ENCODE measurements around the gene LMTK3. TPM values are rescaled to one million over a fixed set of nuclear protein-coding genes. Genes with fewer than 3 reads are reported as not detected.

LMTK3 gene
- total and polyA plus RNA-seq, 10 donors, result 0.29 to 4.2 (median 1.3) TPM

- intact Hi-C loops (cut with DNase I; ENCODE audit: low total_unique reads), result no loop called here
- Histone ChIP-seq H3K27me3 (replicated peaks in 1 of 7) (peaks cover 0 to 86% (median 0%) of the 10 kb centered on the region in 7 donors), H3K36me3 (no peaks in the 10 kb centered on the region), H3K27ac (no peak overlapping the region), H3K4me1 (peaks cover 0 to 8% (median 0%) of the 10 kb centered on the region in 6 donors), H3K9me3 (no peaks in the 10 kb centered on the region), H3K4me3 (no peak overlapping the region)
- DNase-seq, result no peak
- 51 to 63% (median 56%) methylated on average over 5 of the region's 5 CpGs for WGBS, 5 donors
- TF ChIP-seq CTCF (IDR thresholded peaks at IDR 0.05 in 8 of 11, conservative IDR thresholded peaks at IDR 0.05 in 3 of 11), result no peak
- no peak for TF ChIP-seq POLR2A (IDR thresholded peaks at IDR 0.05)
- TF ChIP-seq POLR2AphosphoS5 (IDR thresholded peaks at IDR 0.05), result no peak
Observed at GRCh38 chr19:48549380-48549779, 37.7 kb upstream of the LMTK3 start.

- peaks cover 0 to 79% (median 0%) of the 10 kb centered on the region in 7 donors for H3K27me3 ChIP-seq (replicated peaks in 1 of 7)
Observed at GRCh38 chr19:48548253-48548911, 36.7 kb upstream of the LMTK3 start.

GRCh38 chr19:48547722-48548121 lies 36.1 kb upstream of the LMTK3 start:
- no peak for DNase-seq
- H3K4me1 ChIP-seq, result peaks cover 0 to 5% (median 0%) of the 10 kb centered on the region in 6 donors
- H3K36me3 ChIP-seq, result no peaks in the 10 kb centered on the region
- 3 to 81% (median 74%) methylated on average over 1 of the region's 1 CpG for WGBS, 5 donors
- peaks cover 0 to 75% (median 0%) of the 10 kb centered on the region in 7 donors for H3K27me3 ChIP-seq (replicated peaks in 1 of 7)
- intact Hi-C loops (cut with DNase I; ENCODE audit: low total_unique reads), result no loop called here
- H3K27ac ChIP-seq, result no peak overlapping the region
- TF ChIP-seq POLR2A (IDR thresholded peaks at IDR 0.05), result no peak
- TF ChIP-seq CTCF (IDR thresholded peaks at IDR 0.05 in 8 of 11, conservative IDR thresholded peaks at IDR 0.05 in 3 of 11), result no peak
- no peak for TF ChIP-seq POLR2AphosphoS5 (IDR thresholded peaks at IDR 0.05)
- H3K4me3 ChIP-seq, result no peak overlapping the region
- H3K9me3 ChIP-seq, result no peaks in the 10 kb centered on the region

More at GRCh38 chr19:48548253-48548911, 36.7 kb upstream of the LMTK3 start:
- peaks cover 0 to 2% (median 0%) of the 10 kb centered on the region in 6 donors for H3K4me1 ChIP-seq
- H3K36me3 ChIP-seq, result no peaks in the 10 kb centered on the region
- H3K4me3 ChIP-seq, result no peak overlapping the region
- TF ChIP-seq CTCF (IDR thresholded peaks at IDR 0.05 in 8 of 11, conservative IDR thresholded peaks at IDR 0.05 in 3 of 11) (no peak), POLR2A (IDR thresholded peaks at IDR 0.05) (no peak), POLR2AphosphoS5 (IDR thresholded peaks at IDR 0.05) (no peak)
- intact Hi-C loops (cut with DNase I; ENCODE audit: low total_unique reads), result no loop called here
- WGBS, 5 donors, result 83 to 100% (median 90%) methylated on average over 1 of the region's 1 CpG
- no peak overlapping the region for H3K27ac ChIP-seq
- DNase-seq, result no peak
- H3K9me3 ChIP-seq, result no peaks in the 10 kb centered on the region

- Histone ChIP-seq H3K4me3 (no peak overlapping the region), H3K4me1 (peaks cover 0 to 5% (median 0%) of the 10 kb centered on the region in 6 donors), H3K27me3 (replicated peaks in 1 of 7) (peaks cover 0 to 49% (median 0%) of the 10 kb centered on the region in 7 donors), H3K36me3 (no peaks in the 10 kb centered on the region), H3K9me3 (no peaks in the 10 kb centered on the region), H3K27ac (no peak overlapping the region)
- 68 to 83% (median 72%) methylated on average over 23 to 25 of the region's 25 CpGs for WGBS, 5 donors
- DNase-seq, result no peak
- TF ChIP-seq POLR2A (IDR thresholded peaks at IDR 0.05) (no peak), CTCF (IDR thresholded peaks at IDR 0.05 in 8 of 11, conservative IDR thresholded peaks at IDR 0.05 in 3 of 11) (no peak), POLR2AphosphoS5 (IDR thresholded peaks at IDR 0.05) (no peak)
- intact Hi-C loops (cut with DNase I; ENCODE audit: low total_unique reads), result no loop called here
Observed at GRCh38 chr19:48544856-48545750, 33.5 kb upstream of the LMTK3 start.
